Measurements from ENCODE around the gene TNNI2.

The TNNI2 gene

DNA sequence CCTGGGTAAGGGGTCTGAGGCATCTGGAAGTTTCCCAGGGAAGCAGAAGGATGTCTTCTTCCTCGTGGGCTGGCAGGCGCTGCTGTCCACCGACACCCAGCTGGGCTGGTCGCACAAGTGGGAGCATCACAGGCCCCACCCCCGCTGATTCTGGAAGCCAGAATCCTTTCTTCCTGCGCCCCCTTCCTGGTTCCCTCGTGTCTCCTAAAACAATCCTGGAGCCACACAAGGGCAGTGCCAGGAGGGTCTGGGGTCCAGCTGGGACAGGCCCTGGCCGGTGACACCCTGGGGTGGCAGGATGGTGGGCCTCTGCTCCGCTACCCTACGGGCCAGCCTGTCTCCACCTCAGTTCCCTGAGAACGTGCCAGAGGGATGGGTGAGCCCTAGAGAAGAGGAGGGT lies 18.3 kb downstream of the TNNI2 start:
- DNase-seq (ENCODE audit: low read depth in 3 of 3, low spot score in 1 of 3), result no peak

DNA sequence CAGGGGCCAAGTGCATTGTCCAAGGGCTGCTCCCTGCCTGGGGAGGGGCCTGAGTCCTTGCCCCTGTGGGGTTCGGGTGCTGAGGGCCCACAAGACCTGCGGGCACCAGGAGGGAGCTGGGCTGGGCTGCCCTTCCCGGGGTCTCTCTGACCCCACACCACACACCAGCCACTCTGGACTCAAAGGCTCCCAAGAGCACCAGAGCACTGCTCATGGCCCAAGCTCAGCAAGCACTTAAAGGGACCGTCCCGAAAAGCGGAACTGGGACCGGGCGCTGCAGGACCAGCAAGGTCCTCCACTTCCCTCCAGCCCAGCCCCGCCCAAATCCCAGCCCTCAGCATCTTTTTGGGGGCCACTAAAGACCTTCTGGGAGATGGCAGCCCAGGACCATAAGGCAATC lies 19.4 kb downstream of the TNNI2 start:
- DNase-seq (ENCODE audit: low read depth in 3 of 3, low spot score in 1 of 3), result no peak

DNA sequence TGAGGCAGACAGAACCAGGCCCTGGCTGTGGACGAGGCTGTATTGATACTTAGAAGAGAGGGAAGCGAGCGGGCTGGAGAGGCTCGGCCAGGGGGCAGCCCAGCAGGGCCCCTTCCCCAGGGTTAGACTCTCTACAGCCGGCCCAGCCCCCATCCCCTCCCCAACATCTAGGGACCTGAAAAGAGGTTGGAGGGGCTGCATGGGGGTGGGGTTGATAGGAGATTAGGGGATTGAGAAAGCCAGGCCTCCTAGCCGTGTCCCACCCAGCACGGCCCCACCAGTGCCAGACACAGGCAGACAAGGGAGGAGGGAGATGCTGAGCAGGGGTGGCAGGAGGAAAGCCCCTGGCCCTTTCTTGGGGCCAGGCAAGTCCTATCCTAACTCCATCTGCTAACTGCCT lies 19.8 kb downstream of the TNNI2 start:
- DNase-seq (ENCODE audit: low read depth in 3 of 3, low spot score in 1 of 3), result no peak

DNA sequence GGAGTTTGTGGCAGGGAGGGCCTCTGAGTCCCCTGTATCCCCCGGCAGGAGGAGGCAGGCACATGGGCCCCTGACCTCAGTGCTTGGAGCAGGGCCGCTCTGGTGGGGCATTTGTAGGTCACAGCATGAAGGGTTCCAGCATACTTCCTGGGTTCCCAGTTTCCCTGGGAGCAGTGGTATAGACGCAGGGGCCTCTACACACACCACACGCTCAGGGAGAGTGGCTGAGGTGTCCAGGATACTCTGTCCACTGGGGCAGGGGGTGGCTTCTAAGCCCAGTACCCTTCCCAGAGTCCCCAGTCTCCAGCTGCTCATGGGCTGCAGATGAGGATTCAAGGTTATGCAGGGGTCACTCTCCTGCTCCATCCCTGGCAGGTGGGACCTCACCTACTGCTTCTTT lies 20.2 kb downstream of the TNNI2 start:
- no peak for DNase-seq (ENCODE audit: low read depth in 3 of 3, low spot score in 1 of 3)

DNA sequence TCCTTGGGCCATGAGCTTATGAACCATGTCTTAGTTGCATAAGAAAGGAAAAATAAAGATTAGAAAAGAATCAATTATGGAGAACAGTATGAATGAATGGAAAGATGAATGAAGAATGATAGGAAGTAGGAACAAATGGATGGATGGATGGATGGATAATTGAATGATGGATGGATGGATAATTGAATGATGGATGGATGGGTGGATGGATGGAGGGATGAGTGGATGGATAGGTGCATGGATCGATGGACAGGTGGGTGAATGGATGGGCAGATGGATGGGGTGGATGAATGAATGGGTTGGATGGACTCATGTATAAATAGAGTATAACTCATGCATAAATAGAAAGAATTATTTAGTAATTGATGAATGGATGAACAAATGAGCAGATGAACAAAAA lies 21.3 kb downstream of the TNNI2 start:
- no peak for DNase-seq (ENCODE audit: low read depth in 3 of 3, low spot score in 1 of 3)

DNA sequence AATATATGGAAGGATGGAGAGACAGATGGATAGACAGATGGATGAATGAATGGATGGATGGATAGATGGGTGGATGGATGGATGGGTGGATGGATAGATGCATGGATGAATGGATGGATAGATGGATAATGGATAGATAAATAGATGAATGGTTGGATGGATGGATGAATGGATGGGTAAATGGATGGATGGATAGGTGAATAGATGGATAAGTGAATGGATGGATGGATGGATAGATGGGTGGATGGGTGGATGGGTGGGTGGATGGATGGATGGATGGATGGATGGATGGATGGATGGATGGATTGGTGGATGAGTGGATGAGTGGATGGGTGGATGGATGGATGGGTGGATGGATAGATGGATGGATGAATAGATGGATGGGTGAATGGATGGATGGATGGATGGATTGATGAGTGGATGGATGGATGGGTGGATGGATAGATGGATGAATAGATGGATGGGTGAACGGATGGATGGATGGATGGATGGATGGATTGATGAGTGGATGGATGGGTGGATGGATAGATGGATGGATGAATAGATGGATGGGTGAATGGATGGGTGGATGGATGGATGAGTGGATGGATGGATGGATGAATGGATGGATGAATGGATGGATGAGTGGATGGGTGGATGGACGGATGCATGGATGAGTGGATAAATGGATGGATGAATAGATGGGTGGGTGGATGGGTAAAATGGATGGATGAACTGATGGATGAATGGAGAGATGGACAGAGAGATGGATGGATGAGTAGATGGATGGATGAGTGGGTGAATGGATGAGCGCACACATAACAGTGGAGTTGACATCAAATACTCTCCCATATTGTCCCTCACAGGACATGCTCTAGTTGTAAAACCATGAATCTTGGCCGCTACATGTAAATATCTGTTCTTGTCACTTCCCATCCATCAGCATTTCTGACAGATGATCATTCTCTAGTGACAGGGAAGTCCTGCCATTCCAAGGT lies 22.9 kb downstream of the TNNI2 start:
- DNase-seq (ENCODE audit: low read depth in 3 of 3, low spot score in 1 of 3), result no peak

DNA sequence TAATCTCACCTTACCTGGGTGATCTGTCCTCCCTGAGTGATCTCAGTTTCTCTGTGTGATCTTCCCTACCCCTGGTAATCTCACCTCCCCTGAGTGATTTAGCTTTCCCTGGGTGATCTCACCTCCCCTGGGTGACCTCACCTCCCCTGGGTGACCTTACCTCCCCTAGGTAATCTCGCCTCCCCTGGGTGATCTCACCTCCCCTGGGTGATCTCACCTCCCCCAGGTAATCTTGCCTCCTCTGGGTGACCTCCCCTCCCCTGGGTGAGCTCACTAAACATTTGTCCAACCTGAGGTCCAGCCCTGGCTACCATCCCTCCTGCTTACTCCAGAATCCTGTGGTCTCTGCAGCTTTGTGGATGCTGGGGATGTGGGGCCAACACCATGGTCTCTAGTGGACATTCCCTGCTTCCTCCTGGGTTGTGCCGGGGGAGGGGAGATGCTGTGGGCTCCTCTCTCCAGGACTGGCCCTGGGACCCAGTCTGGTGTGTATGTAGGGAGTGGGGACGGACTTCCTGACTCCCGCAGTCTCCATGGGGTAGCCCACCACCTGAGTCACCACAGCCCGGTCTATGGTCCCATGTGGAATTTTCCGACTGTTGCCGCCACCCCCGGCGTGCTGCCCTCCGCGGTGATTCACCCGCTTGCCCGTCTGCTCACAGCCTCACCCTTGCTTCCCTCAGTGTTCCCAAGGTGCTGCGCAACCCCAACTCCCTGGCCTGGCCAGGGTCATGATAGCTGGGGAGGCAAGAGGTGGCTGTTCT lies 24.0 kb downstream of the TNNI2 start:
- no peak for DNase-seq (ENCODE audit: low read depth in 3 of 3, low spot score in 1 of 3)

DNA sequence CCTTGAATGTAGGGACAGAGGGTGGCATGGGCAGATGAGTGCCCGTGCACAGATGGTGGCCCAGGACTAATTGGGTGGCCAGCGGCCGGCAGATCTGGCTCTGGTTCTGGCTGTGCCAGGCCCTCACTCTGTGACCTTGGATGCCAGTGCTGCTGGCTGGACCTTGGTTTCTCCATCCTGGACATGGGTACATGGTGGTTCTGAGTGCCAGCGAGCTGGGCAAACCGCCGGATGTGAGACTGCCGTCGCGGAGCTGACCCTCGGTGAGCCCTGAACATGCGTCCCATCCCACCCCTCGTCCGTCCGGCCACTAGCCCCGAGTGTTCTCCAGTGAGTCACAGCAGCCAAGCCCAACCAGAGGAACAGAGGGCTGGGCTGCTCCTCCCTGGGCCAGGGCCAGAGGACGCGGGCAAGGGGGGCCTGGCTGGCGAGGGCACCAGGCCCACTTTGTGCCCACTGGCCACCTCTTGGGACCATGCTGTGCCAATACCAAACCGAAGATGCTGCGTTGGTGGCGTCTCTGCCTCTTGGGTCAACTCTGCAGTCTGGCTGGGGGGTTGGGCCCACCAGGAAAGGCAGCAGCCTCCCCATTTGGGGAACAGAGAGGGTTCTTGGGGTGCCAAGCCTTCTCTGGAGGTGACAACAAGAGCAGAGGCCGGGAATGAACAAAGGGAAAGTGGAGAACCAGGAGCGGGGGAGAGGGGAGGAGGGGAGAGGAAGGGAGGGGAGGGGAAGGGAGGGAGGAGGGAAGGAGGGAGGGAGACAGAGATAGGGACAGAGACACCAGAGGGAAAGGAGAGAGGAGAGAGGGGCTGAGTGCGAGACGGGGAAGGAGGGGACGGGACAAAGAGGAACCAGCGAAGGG lies 24.8 kb downstream of the TNNI2 start:
- DNase-seq (ENCODE audit: low read depth in 3 of 3, low spot score in 1 of 3), result no peak

DNA sequence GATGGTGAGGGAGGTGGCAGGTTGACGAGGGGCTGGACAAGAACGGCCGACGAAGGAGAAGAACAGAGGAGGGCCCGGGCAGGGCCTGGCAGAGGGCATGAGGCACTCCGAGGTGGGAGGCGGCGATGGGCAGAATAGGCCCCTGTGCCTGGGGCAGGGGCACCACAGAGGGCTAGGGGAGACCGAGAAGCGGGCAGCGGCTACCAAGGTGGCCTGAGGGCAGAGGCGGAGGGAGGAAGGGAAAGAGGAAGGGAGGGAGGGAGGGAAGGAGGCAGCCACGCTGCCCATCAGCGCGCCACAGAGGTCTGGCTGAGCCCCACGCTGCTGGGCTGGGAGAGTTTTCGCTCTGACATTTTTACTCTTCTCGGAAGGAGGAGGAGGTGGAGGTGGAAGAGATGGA lies 25.4 kb downstream of the TNNI2 start:
- no peak for DNase-seq (ENCODE audit: low read depth in 3 of 3, low spot score in 1 of 3)

DNA sequence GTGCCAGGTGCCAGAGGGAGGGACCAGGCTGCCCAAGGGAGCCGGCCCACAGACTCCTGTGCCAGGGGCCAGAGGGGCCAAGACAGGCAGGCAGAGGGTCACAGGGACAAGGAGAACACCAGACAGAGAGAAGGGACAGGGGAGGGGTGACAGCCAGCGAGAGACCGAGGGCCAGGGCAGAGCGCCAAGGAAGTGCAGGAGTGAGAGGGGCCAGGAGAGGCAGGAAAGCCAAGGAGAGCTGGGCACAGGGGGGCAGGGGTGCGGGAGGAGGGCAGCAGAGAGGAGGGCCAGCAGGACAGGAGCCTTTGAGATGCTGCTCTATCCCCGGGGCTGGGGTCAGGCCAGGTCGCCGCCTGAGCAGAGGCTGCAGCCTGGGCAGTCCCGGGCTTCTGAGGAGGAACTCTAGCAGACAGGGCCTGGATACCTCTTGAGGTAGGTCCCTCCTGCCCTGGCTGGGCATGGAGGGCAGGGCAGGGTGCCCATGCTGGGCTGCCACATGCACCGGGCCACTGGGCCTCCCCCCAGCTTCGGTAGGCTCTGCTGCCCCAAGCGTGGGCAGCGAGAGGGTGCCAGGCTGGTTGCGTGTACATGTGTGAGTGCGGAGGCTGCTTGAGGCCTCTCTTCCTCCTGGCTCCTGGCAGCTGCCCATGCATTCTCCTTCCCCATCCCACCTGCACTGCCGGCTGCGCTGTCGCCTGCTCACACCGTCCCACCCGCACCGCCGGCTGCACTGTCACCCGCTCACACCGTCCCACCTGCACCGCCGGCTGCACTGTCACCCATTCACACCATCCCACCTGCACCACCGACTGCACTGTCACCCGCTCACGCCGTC lies 26.3 kb downstream of the TNNI2 start:
- no peak for DNase-seq (ENCODE audit: low read depth in 3 of 3, low spot score in 1 of 3)

DNA sequence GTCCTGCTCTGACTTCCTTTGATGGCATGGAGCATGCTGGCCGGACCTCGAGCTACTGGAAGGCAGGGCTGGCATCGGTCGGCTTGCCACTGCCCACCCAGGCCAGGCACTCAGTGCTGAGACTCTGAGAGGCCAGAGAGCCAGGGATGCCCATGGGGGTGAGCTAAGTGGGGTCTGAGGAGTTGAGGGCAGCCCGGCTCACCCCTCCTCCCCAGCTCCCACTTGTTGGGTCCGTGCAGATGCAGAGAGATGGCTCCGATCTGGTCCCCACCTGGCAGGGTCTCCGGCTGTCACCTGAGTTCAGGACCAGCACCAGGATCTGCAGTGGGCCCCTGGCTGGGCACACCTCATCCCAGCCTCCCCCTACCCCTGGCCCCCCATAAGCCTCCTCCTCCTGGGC lies 27.4 kb downstream of the TNNI2 start:
- DNase-seq (ENCODE audit: low read depth in 3 of 3, low spot score in 1 of 3), result no peak

DNA sequence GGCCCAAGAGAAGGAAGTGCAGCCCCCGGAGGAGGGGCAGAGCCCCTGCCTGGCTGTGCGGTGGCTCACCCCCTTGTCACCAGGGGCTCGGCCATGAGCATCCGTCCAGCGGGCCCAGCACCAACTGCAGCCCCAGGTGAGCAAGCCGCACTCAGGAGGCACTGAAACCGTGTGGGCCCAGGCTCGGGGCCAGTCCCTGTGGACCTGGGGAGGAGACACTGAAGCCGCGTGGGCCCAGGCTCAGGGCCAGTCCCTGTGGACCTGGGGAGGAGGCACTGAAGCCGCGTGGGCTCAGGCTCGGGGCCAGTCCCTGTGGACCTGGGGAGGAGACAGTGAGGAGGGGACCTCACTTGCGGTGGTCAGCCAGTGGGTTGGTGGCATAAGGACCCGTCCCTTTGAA lies 28.0 kb downstream of the TNNI2 start:
- DNase-seq (ENCODE audit: low read depth in 3 of 3, low spot score in 1 of 3), result no peak

DNA sequence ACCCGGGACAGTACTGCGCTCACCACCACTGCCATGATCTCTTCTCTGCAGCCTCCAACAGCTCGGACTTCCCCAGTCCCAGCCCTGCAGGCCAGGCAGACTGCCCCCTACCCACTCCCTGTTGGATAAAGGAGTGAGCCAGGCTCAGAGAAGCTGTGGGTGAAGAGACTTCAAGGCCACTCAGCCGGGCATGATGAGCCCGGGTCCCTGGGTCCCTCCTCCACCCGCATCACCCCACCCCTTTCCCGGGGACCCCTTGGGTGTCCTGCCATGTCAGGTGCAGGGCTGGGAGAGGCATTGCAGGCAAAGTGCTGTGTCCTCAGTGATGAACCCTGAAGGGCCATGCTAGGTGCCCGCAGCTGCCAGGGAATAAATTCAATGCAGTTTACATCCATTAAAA lies 28.6 kb downstream of the TNNI2 start:
- no peak for DNase-seq (ENCODE audit: low read depth in 3 of 3, low spot score in 1 of 3)

DNA sequence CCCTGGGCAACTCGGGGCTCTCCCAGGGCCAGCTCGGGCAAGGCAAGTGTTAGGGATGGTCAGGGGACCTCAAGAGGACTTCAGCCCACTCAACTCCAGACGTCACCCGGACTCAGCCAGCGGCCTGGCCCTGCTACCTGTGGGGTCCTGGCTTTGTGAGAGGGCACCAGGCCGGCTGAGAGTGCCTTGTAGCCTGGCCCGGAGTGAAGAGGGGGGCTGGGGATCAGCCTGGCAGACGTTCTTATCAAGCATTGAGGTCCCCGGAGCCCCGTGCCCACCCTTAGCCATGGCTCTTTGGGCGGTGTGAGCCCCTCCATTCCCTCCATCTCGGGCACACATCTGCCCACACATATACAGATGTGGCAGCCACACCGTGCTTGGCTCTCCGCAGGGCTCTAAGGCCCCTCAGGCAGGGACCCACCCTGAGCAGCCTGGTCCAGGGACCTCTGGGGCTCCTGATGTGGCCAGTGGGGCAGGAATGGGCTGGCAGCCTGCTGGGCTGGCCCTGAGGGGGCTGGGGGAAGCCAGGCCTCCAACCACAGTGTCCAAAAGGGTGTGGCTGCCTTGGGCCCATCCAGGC lies 29.4 kb downstream of the TNNI2 start:
- no peak for DNase-seq (ENCODE audit: low read depth in 3 of 3, low spot score in 1 of 3)

DNA sequence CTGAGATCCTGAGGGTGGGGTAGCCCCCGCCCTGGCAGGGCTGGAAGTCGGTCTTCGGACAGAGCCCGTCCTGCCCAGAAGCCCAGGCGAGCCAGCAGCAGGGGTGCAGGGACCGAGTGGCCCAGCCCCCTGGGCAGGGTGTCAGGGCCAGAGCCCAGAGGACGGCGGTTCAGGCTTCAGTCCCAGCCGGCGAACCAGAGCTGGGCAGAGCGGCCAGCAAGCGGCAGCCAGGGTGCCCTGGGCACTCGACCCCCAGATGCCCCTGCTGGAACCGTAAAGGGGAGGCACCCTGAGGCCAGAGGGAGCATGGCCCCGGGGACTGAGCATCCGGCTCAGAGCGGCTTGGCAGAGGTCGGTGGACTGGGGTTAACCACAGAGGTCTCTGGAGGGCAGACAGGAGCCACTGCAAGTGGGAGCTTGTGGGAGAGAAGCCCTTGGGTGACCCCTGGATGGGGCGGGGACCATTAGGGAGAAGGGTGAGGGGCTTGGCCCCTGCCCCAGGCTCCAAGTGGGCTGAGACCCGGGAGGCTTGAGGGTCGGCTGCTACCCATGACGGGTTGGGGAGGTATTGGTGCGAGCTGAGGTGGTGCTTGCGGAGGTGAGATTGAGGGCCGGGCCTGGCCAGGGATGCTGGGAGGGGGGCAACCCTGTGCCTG lies 30.0 kb downstream of the TNNI2 start:
- DNase-seq (ENCODE audit: low read depth in 3 of 3, low spot score in 1 of 3), result no peak

DNA sequence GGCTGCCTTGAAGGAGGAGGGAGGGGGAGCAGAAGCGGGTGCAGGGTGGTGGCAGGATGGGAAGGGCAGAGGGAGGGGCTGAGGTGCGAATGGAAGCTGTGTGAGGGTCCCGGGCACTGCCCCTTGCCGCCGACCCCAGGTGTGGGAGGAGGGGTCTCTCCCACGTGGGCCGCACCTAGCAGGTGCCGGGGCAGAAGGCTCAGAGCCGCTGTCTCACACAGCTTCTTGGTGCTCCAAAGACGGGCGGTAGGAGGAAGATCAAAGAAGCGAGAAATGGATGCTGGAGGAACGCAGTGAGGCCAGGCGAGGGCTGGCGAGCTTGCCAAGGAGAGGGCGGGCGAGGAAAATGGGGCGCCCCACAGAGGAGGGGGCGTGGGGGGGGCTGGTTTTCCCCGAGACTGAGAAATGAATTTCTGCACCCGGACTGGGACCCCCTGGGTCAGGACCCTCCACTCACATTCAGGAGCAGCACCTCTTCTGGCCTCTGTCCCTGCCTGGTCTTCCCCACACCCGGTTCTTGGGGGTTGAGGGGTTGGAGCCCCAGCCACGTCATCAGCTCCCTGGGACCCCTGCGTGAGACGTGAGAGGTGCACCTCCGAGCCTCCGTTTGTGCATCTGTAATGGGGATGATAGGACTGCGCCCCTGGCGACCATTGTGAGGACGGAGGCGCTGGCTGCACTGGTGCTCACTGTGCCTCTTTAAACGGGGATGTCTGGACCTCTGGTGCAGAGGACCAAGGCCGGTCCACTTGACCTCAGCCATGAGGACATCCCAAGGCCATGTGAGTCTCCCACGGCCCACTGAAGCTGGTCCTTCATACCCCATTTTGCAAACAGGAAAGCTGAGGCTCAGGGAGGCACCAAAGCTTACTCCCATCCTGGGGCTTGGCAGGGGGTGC lies 30.9 kb downstream of the TNNI2 start:
- no peak for DNase-seq (ENCODE audit: low read depth in 3 of 3, low spot score in 1 of 3)

DNA sequence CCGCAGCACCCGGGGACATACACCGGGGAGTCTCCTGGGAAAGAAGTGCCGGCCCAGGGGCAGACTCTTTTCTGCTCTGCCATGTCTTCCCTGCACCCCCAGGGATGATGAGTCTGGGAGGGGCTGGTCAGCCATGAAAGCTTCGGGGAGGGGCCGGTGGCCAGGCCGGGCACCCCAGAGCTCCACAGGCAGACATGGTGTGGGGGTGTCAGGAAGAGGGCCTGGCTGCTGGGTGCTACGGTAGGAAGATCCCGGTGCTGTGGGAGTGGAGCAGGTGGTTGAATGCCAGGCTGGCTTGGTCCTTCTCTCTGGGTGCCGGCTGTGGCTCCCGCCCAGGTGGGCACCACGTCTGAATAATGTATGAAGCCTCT lies 31.5 kb downstream of the TNNI2 start:
- no peak for DNase-seq (ENCODE audit: low read depth in 3 of 3, low spot score in 1 of 3)

DNA sequence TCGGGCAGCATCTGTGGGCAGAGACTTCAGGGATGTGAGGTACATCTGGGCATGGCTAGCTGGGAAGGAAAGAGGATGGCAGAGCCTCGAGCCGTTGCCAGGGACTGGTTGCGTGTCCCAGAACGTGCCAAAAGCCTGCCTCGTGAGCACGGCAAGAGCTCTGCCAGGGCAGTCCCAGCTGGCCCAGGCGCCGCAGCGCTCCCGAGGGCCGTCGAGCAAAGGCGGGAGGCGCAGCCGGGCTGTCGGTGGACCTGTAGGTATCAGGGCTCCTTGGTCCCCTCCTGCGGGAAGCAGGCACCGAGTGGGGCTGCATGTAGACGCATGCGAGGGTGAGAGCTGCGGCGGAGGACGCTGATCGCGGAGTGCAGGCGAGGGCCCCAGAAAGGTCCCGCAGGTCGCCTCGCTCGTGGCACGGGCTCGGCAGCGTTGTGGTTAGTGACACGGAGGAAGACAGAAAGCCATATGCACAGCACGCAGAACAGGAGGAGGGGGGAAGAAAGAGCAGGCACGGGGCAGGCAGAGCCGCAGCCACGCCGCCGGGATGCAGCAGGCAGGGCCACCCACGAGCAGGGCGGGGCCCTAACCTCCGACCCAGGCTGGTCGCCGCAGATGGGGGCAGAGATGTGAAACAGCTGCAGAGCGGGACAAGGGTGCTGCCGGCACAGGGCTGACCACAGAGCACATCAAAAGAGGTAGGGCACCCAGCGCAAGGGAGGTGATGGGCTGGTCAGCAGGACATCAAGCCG lies 32.1 kb downstream of the TNNI2 start:
- DNase-seq (ENCODE audit: low read depth in 3 of 3, low spot score in 1 of 3), result no peak
